Measurements from ENCODE around the gene TNIK. TPM values are rescaled to one million over a fixed set of nuclear protein-coding genes. Genes with fewer than 3 reads are reported as not detected.

Gene TNIK
- total and polyA plus RNA-seq, 2 experiments from 2014 or later, result 7.4 to 13.8 TPM

- H3K4me2 ChIP-seq, result no peak overlapping the region
- no peak for DNase-seq (ENCODE audit: low spot score)
- no peak overlapping the region for H3K4me3 ChIP-seq
- no peak overlapping the region for H3K27ac ChIP-seq
- H3K9me3 ChIP-seq (ENCODE audit: low read depth), result no peaks in the 10 kb centered on the region
- H3K27me3 ChIP-seq, result no peaks in the 10 kb centered on the region
- H3K9me2 ChIP-seq (replicated peaks; ENCODE audit: insufficient read depth), result no peaks in the 10 kb centered on the region
- no peaks in the 10 kb centered on the region for H3K79me2 ChIP-seq
- no peak overlapping the region for H2AFZ ChIP-seq
- TF ChIP-seq EZH2 (IDR thresholded peaks at IDR 0.05; ENCODE audit: borderline replicate concordance) (no peak), EZH2phosphoT487 (IDR thresholded peaks at IDR 0.05; ENCODE audit: low read depth, severe bottlenecking, unreplicated experiment) (no peak), CTCF (IDR thresholded peaks at IDR 0.05; ENCODE audit: poor library complexity) (no peak)
- H3K4me1 ChIP-seq (ENCODE audit: insufficient read depth), result no peaks in the 10 kb centered on the region
- H4K20me1 ChIP-seq (ENCODE audit: insufficient read depth, poor library complexity, severe bottlenecking), result no peaks in the 10 kb centered on the region
- no peaks in the 10 kb centered on the region for H3K36me3 ChIP-seq (replicated peaks; ENCODE audit: insufficient read depth, low read depth)
- 92% methylated on average over 4 of the region's 4 CpGs for WGBS (ENCODE audit: low lambda C conversion rate, missing lambda C conversion rate)
These were observed 305.0 kb downstream of the TNIK start for GRCh38 chr3:171155122-171155700.

- 79% methylated on average over 2 of the region's 2 CpGs for WGBS (ENCODE audit: low lambda C conversion rate, missing lambda C conversion rate)
- no peak for DNase-seq (ENCODE audit: low spot score)
- Histone ChIP-seq H3K36me3 (replicated peaks; ENCODE audit: insufficient read depth, low read depth) (no peaks in the 10 kb centered on the region), H4K20me1 (ENCODE audit: insufficient read depth, poor library complexity, severe bottlenecking) (no peaks in the 10 kb centered on the region), H2AFZ (no peak overlapping the region), H3K4me2 (no peak overlapping the region), H3K9me2 (replicated peaks; ENCODE audit: insufficient read depth) (no peaks in the 10 kb centered on the region), H3K4me1 (ENCODE audit: insufficient read depth) (no peaks in the 10 kb centered on the region), H3K27ac (no peak overlapping the region), H3K9me3 (ENCODE audit: low read depth) (no peaks in the 10 kb centered on the region), H3K79me2 (no peaks in the 10 kb centered on the region), H3K27me3 (no peaks in the 10 kb centered on the region), H3K4me3 (no peak overlapping the region)
- TF ChIP-seq CTCF (IDR thresholded peaks at IDR 0.05; ENCODE audit: poor library complexity) (no peak), EZH2phosphoT487 (IDR thresholded peaks at IDR 0.05; ENCODE audit: low read depth, severe bottlenecking, unreplicated experiment) (no peak), EZH2 (IDR thresholded peaks at IDR 0.05; ENCODE audit: borderline replicate concordance) (no peak)
These were observed 309.3 kb downstream of the TNIK start for GRCh38 chr3:171150945-171151344.

- no peak for DNase-seq (ENCODE audit: low spot score)
- Histone ChIP-seq H2AFZ (no peak overlapping the region), H3K4me3 (no peak overlapping the region), H3K4me2 (no peak overlapping the region), H3K36me3 (replicated peaks; ENCODE audit: insufficient read depth, low read depth) (no peaks in the 10 kb centered on the region), H3K79me2 (no peaks in the 10 kb centered on the region), H3K9me2 (replicated peaks; ENCODE audit: insufficient read depth) (no peaks in the 10 kb centered on the region), H3K9me3 (ENCODE audit: low read depth) (no peaks in the 10 kb centered on the region), H4K20me1 (ENCODE audit: insufficient read depth, poor library complexity, severe bottlenecking) (no peaks in the 10 kb centered on the region), H3K27ac (no peak overlapping the region), H3K4me1 (ENCODE audit: insufficient read depth) (no peaks in the 10 kb centered on the region), H3K27me3 (no peaks in the 10 kb centered on the region)
- TF ChIP-seq CTCF (IDR thresholded peaks at IDR 0.05; ENCODE audit: poor library complexity) (no peak), EZH2phosphoT487 (IDR thresholded peaks at IDR 0.05; ENCODE audit: low read depth, severe bottlenecking, unreplicated experiment) (no peak), EZH2 (IDR thresholded peaks at IDR 0.05; ENCODE audit: borderline replicate concordance) (no peak)
- WGBS (ENCODE audit: low lambda C conversion rate, missing lambda C conversion rate), result 93% methylated on average over 7 of the region's 7 CpGs
These were observed 310.6 kb downstream of the TNIK start for GRCh38 chr3:171149526-171150116.

Data from hepatocyte (in vitro differentiated cells).